ENCODE measurements around the gene DOK7. TPM values are rescaled to one million over a fixed set of nuclear protein-coding genes. Genes with fewer than 3 reads are reported as not detected.
"Not testable (repeated sequence)": the region's sequence is repeated elsewhere in the genome, so short reads cannot be mapped to it uniquely, and the experiment has no call there.

The DOK7 gene
- total and polyA plus RNA-seq, 4 experiments from 2014 or later, result 0.10 TPM; not detected in 3

GRCh38 chr4:3535812-3536211, 72.7 kb downstream of the DOK7 start:
- H3K27ac Mint-ChIP-seq; H3K27ac ChIP-seq (ENCODE audit: low read depth, low read length); H3K27me3 Mint-ChIP-seq; H3K4me3 ChIP-seq (ENCODE audit: low read length in 2 of 2); H3K36me3 Mint-ChIP-seq; intact Hi-C loops (cut with micrococcal nuclease); CTCF ChIA-PET (ENCODE audit: partially characterized antibody); DNase-seq; POLR2A ChIA-PET (ENCODE audit: partially characterized antibody); H3K27me3 ChIP-seq (ENCODE audit: insufficient read depth, low read length); H3K36me3 ChIP-seq (ENCODE audit: insufficient read depth, low read length); H3K9me3 ChIP-seq (ENCODE audit: control insufficient read depth in 1 of 2, low read length in 2 of 2); H3K4me3 Mint-ChIP-seq: not testable (repeated sequence)
- Mint-ChIP-seq H3K9me3 (peaks cover 0 to 15% (median 4%) of the 10 kb centered on the region in 8 donors), H3K4me1 (peaks cover 9 to 24% (median 14%) of the 10 kb centered on the region in 4 donors)
- peaks cover 15% of the 10 kb centered on the region for H3K4me1 ChIP-seq (ENCODE audit: insufficient read depth, low read length)

GRCh38 chr4:3538906-3539305, 75.8 kb downstream of the DOK7 start:
- H3K27ac ChIP-seq (ENCODE audit: low read depth, low read length); H3K36me3 Mint-ChIP-seq; H3K36me3 ChIP-seq (ENCODE audit: insufficient read depth, low read length); H3K27me3 Mint-ChIP-seq; H3K9me3 ChIP-seq (ENCODE audit: control insufficient read depth in 1 of 2, low read length in 2 of 2); DNase-seq; POLR2A ChIA-PET (ENCODE audit: partially characterized antibody); H3K4me1 Mint-ChIP-seq; H3K27me3 ChIP-seq (ENCODE audit: insufficient read depth, low read length); H3K27ac Mint-ChIP-seq; intact Hi-C loops (cut with micrococcal nuclease); CTCF ChIA-PET (ENCODE audit: partially characterized antibody); H3K4me3 ChIP-seq (ENCODE audit: low read length in 2 of 2); H3K4me1 ChIP-seq (ENCODE audit: insufficient read depth, low read length); H3K4me3 Mint-ChIP-seq: not testable (repeated sequence)
- H3K9me3 Mint-ChIP-seq, result peaks cover 0 to 17% (median 4%) of the 10 kb centered on the region in 8 donors

GRCh38 chr4:3543415-3543814, 80.3 kb downstream of the DOK7 start:
- H3K27me3 Mint-ChIP-seq; H3K9me3 Mint-ChIP-seq; intact Hi-C loops (cut with micrococcal nuclease); H3K4me3 Mint-ChIP-seq; H3K27ac ChIP-seq (ENCODE audit: low read depth, low read length); H3K27me3 ChIP-seq (ENCODE audit: insufficient read depth, low read length); H3K9me3 ChIP-seq (ENCODE audit: control insufficient read depth in 1 of 2, low read length in 2 of 2); POLR2A ChIA-PET (ENCODE audit: partially characterized antibody); H3K36me3 Mint-ChIP-seq; H3K4me3 ChIP-seq (ENCODE audit: low read length in 2 of 2); H3K27ac Mint-ChIP-seq; H3K4me1 ChIP-seq (ENCODE audit: insufficient read depth, low read length); CTCF ChIA-PET (ENCODE audit: partially characterized antibody); H3K36me3 ChIP-seq (ENCODE audit: insufficient read depth, low read length); H3K4me1 Mint-ChIP-seq; DNase-seq: not testable (repeated sequence)

Other genes with a start within 250 kb of the DOK7 start
- gene MSANTD1, start 214.1 kb upstream of the DOK7 start, total RNA-seq, result 1 to 10 TPM; 2.0 to 2.2 TPM
- gene MSANTD1, start 214.1 kb upstream of the DOK7 start, polyA plus RNA-seq, result under 1 TPM in 1 of 2 donors, not detected in 1; 0.08 TPM
- gene RGS12, start 170.3 kb upstream of the DOK7 start, total RNA-seq, result 10 to 100 TPM in 1 of 2 experiments, 1 to 10 TPM in 1; 9.7 to 10.6 TPM
- 1 to 10 TPM in 1 of 2 donors, under 1 TPM in 1; 0.93 to 2.3 TPM for gene RGS12, start 170.3 kb upstream of the DOK7 start, polyA plus RNA-seq
- gene HGFAC, start 21.3 kb upstream of the DOK7 start, total RNA-seq, result under 1 TPM in 1 of 2 experiments, not detected in 1; 0.17 TPM
- not detected for gene HGFAC, start 21.3 kb upstream of the DOK7 start, polyA plus RNA-seq
- 10 to 100 TPM; 84.7 to 87.1 TPM for gene LRPAP1, start 69.1 kb downstream of the DOK7 start, total RNA-seq
- gene LRPAP1, start 69.1 kb downstream of the DOK7 start, polyA plus RNA-seq, result 100 to 1,000 TPM in 1 of 2 donors, 10 to 100 TPM in 1; 95.1 to 122 TPM